ENCODE results near the gene IFI27L1. TPM values are rescaled to one million over a fixed set of nuclear protein-coding genes. Genes with fewer than 3 reads are reported as not detected.
A peak's percentile ranks its signal among the peaks of the same experiment; 100 is the strongest.

Gene IFI27L1
- total RNA-seq, 1 experiment from 2014 or later, result 27.6 TPM

DNA sequence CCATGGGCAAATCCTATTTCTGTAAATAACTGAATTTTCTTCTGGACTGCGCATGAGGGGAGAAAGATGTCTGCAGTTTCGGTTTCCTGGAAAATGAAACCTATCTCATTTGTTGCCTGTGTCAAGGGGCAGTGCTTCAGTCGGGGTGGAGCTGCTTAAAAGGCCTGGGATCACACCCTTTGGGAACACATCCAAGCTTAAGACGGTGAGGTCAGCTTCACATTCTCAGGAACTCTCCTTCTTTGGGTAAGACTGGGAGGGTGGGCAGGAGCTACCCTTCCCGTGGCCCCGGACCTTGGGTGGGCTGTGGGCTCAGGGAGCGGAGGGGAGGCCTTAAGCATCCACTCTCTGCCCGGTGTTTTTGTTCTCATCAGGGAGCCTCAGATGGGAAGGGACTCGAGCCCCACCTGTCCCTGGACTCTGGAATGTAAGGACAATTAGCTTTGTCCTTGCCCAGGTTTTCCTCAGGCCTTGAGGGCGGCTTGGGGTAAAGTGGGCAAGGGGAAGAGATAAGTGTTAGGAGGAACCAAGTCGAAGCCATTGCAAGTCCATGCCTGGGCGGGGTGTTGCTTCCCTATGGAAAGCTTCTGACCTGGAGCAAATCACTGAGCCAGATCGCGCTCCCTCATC, 29.6 kb downstream of the IFI27L1 start, which contains the start of gene IFI27:
TSS of gene IFI27 (plus strand) at position 185 of the 630 bp plus-strand sequence.
- CTCF ChIA-PET, result interaction anchor here (0.8 to 3.0 kb wide), 4 partner anchors 19 to 75 kb away, joined by 3 to 14 read pairs (median 5); partner anchors contain the start of gene IFI27L2

More for the DNA sequence above, 29.6 kb downstream of the IFI27L1 start, which contains the start of gene IFI27:
- no peak for DNase-seq (ENCODE audit: low spot score)
- Mint-ChIP-seq H3K4me3 (no peak within 1 kb of the TSS), H3K27ac (peak within 1 kb of the TSS; percentile 82; the same call in 1 of the 2 replicates), H3K4me1 (peaks cover 14% of the 10 kb centered on the region; the same call in 1 of the 2 replicates), H3K36me3 (no peaks in the 10 kb centered on the region), H3K27me3 (ENCODE audit: low read depth) (no peaks in the 10 kb centered on the region), H3K9me3 (no peaks in the 10 kb centered on the region)
- TF ChIP-seq, protein P1, sequence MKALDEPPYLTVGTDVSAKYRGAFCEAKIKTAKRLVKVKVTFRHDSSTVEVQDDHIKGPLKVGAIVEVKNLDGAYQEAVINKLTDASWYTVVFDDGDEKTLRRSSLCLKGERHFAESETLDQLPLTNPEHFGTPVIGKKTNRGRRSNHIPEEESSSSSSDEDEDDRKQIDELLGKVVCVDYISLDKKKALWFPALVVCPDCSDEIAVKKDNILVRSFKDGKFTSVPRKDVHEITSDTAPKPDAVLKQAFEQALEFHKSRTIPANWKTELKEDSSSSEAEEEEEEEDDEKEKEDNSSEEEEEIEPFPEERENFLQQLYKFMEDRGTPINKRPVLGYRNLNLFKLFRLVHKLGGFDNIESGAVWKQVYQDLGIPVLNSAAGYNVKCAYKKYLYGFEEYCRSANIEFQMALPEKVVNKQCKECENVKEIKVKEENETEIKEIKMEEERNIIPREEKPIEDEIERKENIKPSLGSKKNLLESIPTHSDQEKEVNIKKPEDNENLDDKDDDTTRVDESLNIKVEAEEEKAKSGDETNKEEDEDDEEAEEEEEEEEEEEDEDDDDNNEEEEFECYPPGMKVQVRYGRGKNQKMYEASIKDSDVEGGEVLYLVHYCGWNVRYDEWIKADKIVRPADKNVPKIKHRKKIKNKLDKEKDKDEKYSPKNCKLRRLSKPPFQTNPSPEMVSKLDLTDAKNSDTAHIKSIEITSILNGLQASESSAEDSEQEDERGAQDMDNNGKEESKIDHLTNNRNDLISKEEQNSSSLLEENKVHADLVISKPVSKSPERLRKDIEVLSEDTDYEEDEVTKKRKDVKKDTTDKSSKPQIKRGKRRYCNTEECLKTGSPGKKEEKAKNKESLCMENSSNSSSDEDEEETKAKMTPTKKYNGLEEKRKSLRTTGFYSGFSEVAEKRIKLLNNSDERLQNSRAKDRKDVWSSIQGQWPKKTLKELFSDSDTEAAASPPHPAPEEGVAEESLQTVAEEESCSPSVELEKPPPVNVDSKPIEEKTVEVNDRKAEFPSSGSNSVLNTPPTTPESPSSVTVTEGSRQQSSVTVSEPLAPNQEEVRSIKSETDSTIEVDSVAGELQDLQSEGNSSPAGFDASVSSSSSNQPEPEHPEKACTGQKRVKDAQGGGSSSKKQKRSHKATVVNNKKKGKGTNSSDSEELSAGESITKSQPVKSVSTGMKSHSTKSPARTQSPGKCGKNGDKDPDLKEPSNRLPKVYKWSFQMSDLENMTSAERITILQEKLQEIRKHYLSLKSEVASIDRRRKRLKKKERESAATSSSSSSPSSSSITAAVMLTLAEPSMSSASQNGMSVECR (CRISPR knock-in tag; IDR thresholded peaks at IDR 0.05; ENCODE audit: borderline replicate concordance), result no peak
- TF ChIP-seq ESRRA (CRISPR knock-in tag; IDR thresholded peaks at IDR 0.05; ENCODE audit: borderline replicate concordance) (no peak), SP1 (CRISPR knock-in tag; conservative IDR thresholded peaks at IDR 0.05) (no peak), ATF6 (CRISPR knock-in tag; IDR thresholded peaks at IDR 0.05) (no peak), JAZF1 (CRISPR knock-in tag; IDR thresholded peaks at IDR 0.05) (no peak), SMAD4 (CRISPR knock-in tag; IDR thresholded peaks at IDR 0.05) (no peak), AFF4 (CRISPR knock-in tag; IDR thresholded peaks at IDR 0.05; ENCODE audit: borderline replicate concordance) (no peak), KAT7 (CRISPR knock-in tag; IDR thresholded peaks at IDR 0.05; ENCODE audit: borderline replicate concordance) (no peak), ELF4 (CRISPR knock-in tag; IDR thresholded peaks at IDR 0.05; ENCODE audit: low read depth) (no peak), ZNF416 (CRISPR knock-in tag; IDR thresholded peaks at IDR 0.05) (no peak), SOX15 (CRISPR knock-in tag; IDR thresholded peaks at IDR 0.05) (no peak), PRRX2 (CRISPR knock-in tag; IDR thresholded peaks at IDR 0.05) (no peak), ATF2 (CRISPR knock-in tag; IDR thresholded peaks at IDR 0.05; ENCODE audit: borderline replicate concordance, low read depth) (no peak), PRDM15 (CRISPR knock-in tag; IDR thresholded peaks at IDR 0.05) (no peak)
- TF ChIP-seq, protein P2, sequence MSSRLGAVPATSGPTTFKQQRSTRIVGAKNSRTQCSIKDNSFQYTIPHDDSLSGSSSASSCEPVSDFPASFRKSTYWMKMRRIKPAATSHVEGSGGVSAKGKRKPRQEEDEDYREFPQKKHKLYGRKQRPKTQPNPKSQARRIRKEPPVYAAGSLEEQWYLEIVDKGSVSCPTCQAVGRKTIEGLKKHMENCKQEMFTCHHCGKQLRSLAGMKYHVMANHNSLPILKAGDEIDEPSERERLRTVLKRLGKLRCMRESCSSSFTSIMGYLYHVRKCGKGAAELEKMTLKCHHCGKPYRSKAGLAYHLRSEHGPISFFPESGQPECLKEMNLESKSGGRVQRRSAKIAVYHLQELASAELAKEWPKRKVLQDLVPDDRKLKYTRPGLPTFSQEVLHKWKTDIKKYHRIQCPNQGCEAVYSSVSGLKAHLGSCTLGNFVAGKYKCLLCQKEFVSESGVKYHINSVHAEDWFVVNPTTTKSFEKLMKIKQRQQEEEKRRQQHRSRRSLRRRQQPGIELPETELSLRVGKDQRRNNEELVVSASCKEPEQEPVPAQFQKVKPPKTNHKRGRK (CRISPR knock-in tag; IDR thresholded peaks at IDR 0.05; ENCODE audit: borderline replicate concordance), result no peak
- TF ChIP-seq, protein P3, sequence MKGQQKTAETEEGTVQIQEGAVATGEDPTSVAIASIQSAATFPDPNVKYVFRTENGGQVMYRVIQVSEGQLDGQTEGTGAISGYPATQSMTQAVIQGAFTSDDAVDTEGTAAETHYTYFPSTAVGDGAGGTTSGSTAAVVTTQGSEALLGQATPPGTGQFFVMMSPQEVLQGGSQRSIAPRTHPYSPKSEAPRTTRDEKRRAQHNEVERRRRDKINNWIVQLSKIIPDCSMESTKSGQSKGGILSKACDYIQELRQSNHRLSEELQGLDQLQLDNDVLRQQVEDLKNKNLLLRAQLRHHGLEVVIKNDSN (CRISPR knock-in tag; IDR thresholded peaks at IDR 0.05), result no peak
- TF ChIP-seq, protein P4, sequence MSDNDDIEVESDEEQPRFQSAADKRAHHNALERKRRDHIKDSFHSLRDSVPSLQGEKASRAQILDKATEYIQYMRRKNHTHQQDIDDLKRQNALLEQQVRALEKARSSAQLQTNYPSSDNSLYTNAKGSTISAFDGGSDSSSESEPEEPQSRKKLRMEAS (CRISPR knock-in tag; IDR thresholded peaks at IDR 0.05), result no peak
- peak; percentile 30; the same call in 1 of the 2 replicates for ATAC-seq
- POLR2A ChIA-PET, result no interaction called here

Data from WTC11 (cell line).